Panc1 (cell line): Measurements from ENCODE around the gene WDR48. TPM values are rescaled to one million over a fixed set of nuclear protein-coding genes. Genes with fewer than 3 reads are reported as not detected.

ENCODE experiments used
- ATAC-seq: fragments of 200-7000 bp; cut with Tn5 transposase; 2 replicates; pipeline ENCODE4 v1.9.1; 2020; ENCODE audit warnings: mild to moderate bottlenecking, moderate library complexity
- BruUV-seq: library from RNA; stranded (reverse); fragments of 400-500 nt; replicated peaks from 2 replicates; lab custom pipeline; 2021; lab: Mats Ljungman, UMichigan
- CTCF ChIA-PET: fragments of 300-600 bp; sonication (Branson Sonifier 250); formaldehyde crosslinking; loops from one replicate; lab custom pipeline; 2022; ENCODE audit warnings: antibody characterized with exemption; lab: Charles Lee
- POLR2A ChIA-PET: fragments of 300-600 bp; sonication (Branson Sonifier 250); formaldehyde crosslinking; loops from one replicate; lab custom pipeline; 2022; ENCODE audit warnings: antibody characterized with exemption; lab: Charles Lee
- DNase-seq: peaks from one replicate; pipeline ENCODE4 v3.0.0-alpha.2; 2010; ENCODE audit warnings: low read depth, low spot score
- H3K27ac ChIP-seq: 2 replicates; pipeline ENCODE4 v1.5.1; 2011; ENCODE audit warnings: mild to moderate bottlenecking, low read length, inconsistent platforms
- H3K27me3 ChIP-seq: fragments of 200-500 bp; sonication (Bioruptor generic); 2 replicates; pipeline ENCODE4 v1.6.0; 2014; ENCODE audit warnings: low read length, inconsistent platforms; ENCODE audit not compliant: control insufficient read depth, insufficient read depth
- H3K36me3 ChIP-seq: fragments of 200-500 bp; sonication (Bioruptor generic); 2 replicates; pipeline ENCODE4 v1.5.1; 2014; ENCODE audit warnings: inconsistent platforms, mild to moderate bottlenecking, low read length, moderate library complexity; ENCODE audit not compliant: control insufficient read depth, insufficient read depth
- H3K4me1 ChIP-seq: 2 replicates; pipeline ENCODE4 v1.5.1; 2011; ENCODE audit warnings: inconsistent platforms, mild to moderate bottlenecking, low read length, moderate library complexity; ENCODE audit not compliant: control insufficient read depth, insufficient read depth
- H3K4me3 ChIP-seq, 2 experiments: 2 replicates each; pipeline ENCODE4 v1.5.1; 2011 to 2012; ENCODE audit warnings: low read depth in 2 of 2, low read length in 2 of 2, mild to moderate bottlenecking in 2 of 2, inconsistent platforms in 1 of 2, moderate library complexity in 1 of 2
- H3K9me3 ChIP-seq: fragments of 200-500 bp; sonication (Bioruptor generic); 2 replicates; pipeline ENCODE4 v1.5.1; 2014; ENCODE audit warnings: low read depth, mild to moderate bottlenecking, inconsistent platforms, low read length, moderate library complexity; ENCODE audit not compliant: control insufficient read depth, insufficient read depth
- CTCF ChIP-seq: fragments of 450-650 bp; IDR thresholded peaks from 2 replicates; pipeline ENCODE4 v1.5.1; 2017; ENCODE audit warnings: mild to moderate bottlenecking
- POLR2AphosphoS5 ChIP-seq: IDR thresholded peaks from 2 replicates; pipeline ENCODE4 v1.6.1; 2012; ENCODE audit warnings: mild to moderate bottlenecking, low read depth, low read length, moderate library complexity
- REST ChIP-seq, 2 experiments: IDR thresholded peaks; 2 replicates each; pipeline ENCODE4 v1.6.1; 2011 to 2012; ENCODE audit warnings: low read depth in 2 of 2, control low read depth in 1 of 2, low read length in 1 of 2, mild to moderate bottlenecking in 1 of 2, moderate library complexity in 1 of 2; ENCODE audit not compliant: insufficient read depth in 1 of 2
- SIN3A ChIP-seq: IDR thresholded peaks from 2 replicates; pipeline ENCODE4 v1.6.1; 2012; ENCODE audit warnings: low read depth, mild to moderate bottlenecking, low read length, moderate library complexity, borderline replicate concordance; ENCODE audit not compliant: insufficient read depth
- TCF7L2 ChIP-seq: IDR thresholded peaks from 2 replicates; pipeline ENCODE4 v1.6.1; 2011; ENCODE audit warnings: mild to moderate bottlenecking, low read depth, low read length, inconsistent platforms
- in situ Hi-C: cut with HindIII; loops from 2 replicates; pipeline ENCODE4 v1.10.0; 2016; ENCODE audit warnings: low sequenced_read_pairs, low pct_unique_long_range_greater_than_20kb
- intact Hi-C: fragments of 100-400 bp; cut with micrococcal nuclease; formaldehyde crosslinking; loops from one replicate; pipeline ENCODE4 v1.10.0; 2022; ENCODE audit not compliant: unreplicated experiment
- total RNA-seq: library from RNA; stranded (reverse); gene quantifications from one replicate; pipeline ENCODE4 v1.2.1, GENCODE V29; 2021; ENCODE audit not compliant: unreplicated experiment

WDR48 gene
- total RNA-seq, 1 experiment from 2014 or later = 15.7 TPM

GRCh38 chr3:39133093-39133490, 81.3 kb downstream of the WDR48 start:
- no peak for DNase-seq
- H3K27me3 ChIP-seq = no peaks in the 10 kb centered on the region
- no peaks in the 10 kb centered on the region for H3K4me1 ChIP-seq
- no peak overlapping the region for H3K4me3 ChIP-seq
- no peak for ATAC-seq
- H3K27ac ChIP-seq = no peak overlapping the region
- POLR2A ChIA-PET = no interaction called here
- BruUV-seq = no TSS peak
- intact Hi-C loops = no loop called here
- no peak for TF ChIP-seq POLR2AphosphoS5
- no peaks in the 10 kb centered on the region for H3K36me3 ChIP-seq
- in situ Hi-C loops = no loop called here
- CTCF ChIA-PET = no interaction called here
- H3K9me3 ChIP-seq = no peaks in the 10 kb centered on the region

- CTCF ChIA-PET = no interaction called here
- no peak for TF ChIP-seq SIN3A
- TF ChIP-seq POLR2AphosphoS5 = no peak
- no peak for TF ChIP-seq TCF7L2
- TF ChIP-seq REST (IDR thresholded peaks at IDR 0.05; ENCODE audit: insufficient read depth in 1 of 2, low read depth in 2 of 2, low read length in 1 of 2) = no peak
- no peak for TF ChIP-seq CTCF
- H3K27me3 ChIP-seq = no peaks in the 10 kb centered on the region
- POLR2A ChIA-PET = no interaction called here
- H3K9me3 ChIP-seq = no peaks in the 10 kb centered on the region
- BruUV-seq = no TSS peak
- no peaks in the 10 kb centered on the region for H3K4me1 ChIP-seq
- in situ Hi-C loops = no loop called here
- no peak overlapping the region for H3K4me3 ChIP-seq
- intact Hi-C loops = no loop called here
- no peaks in the 10 kb centered on the region for H3K36me3 ChIP-seq
- ATAC-seq (no peak), DNase-seq (no peak)
- H3K27ac ChIP-seq = no peak overlapping the region
These were observed 82.0 kb downstream of the WDR48 start for GRCh38 chr3:39133822-39134221.

GRCh38 chr3:39134305-39134704, 82.5 kb downstream of the WDR48 start:
- Histone ChIP-seq H3K36me3 (no peaks in the 10 kb centered on the region), H3K27me3 (no peaks in the 10 kb centered on the region), H3K4me3 (no peak overlapping the region), H3K27ac (no peak overlapping the region), H3K4me1 (no peaks in the 10 kb centered on the region), H3K9me3 (no peaks in the 10 kb centered on the region)
- DNase-seq (no peak), ATAC-seq (no peak)
- TF ChIP-seq POLR2AphosphoS5 (no peak), SIN3A (no peak), CTCF (no peak), REST (IDR thresholded peaks at IDR 0.05; ENCODE audit: insufficient read depth in 1 of 2, low read depth in 2 of 2, low read length in 1 of 2) (no peak), TCF7L2 (no peak)
- ChIA-PET CTCF (no interaction called here), POLR2A (no interaction called here)
- no TSS peak for BruUV-seq
- intact Hi-C loops (no loop called here), in situ Hi-C loops (no loop called here)
